ENCODE measurements around the gene SH2D3A.

DNA sequence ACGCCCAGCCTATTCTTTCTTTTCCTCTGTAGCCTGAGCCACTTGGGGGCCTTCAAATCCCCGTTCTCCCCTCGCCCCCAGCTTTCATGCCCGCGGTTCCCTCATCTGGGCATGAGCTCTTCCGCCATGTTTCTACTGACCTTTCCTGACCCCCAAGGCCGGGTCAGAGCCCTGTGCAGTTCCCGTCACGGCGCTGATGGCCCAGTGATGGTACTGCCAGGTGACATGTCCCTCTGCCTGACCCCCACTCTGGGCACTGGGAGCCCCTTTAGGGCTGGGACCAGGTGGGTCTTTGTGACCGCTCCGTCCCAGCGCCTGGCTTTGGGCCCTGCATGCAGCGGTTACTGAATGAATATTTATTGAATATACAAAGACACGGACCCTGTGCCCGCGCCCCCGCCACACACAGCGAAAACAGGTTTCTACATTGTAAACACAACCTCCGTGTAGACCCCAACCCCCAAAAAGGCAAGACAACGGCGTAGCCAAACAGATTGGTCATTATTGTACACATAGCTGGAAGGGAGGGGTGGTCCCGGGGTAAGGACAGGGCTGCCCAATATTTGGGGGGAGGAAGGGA, 37.6 kb downstream of the SH2D3A start:
- no peak for TF ChIP-seq CTCF (IDR thresholded peaks at IDR 0.05)
- TF ChIP-seq POLR2A (IDR thresholded peaks at IDR 0.05): no peak

All from adrenal gland (tissue), 5 donors.